Endothelial cell of umbilical vein (primary cell): ENCODE data around the gene REEP5. TPM values are rescaled to one million over a fixed set of nuclear protein-coding genes. Genes with fewer than 3 reads are reported as not detected.

Experiments used
- BruUV-seq: library from RNA; stranded (reverse); fragments of 400-500 nt; replicated peaks from 2 replicates; lab custom pipeline; 2021; lab: Mats Ljungman, UMichigan
- CTCF ChIA-PET: fragments of 300-600, 350-600 bp; sonication (Branson Sonifier 250); formaldehyde crosslinking; loops from one replicate; lab custom pipeline; 2021; ENCODE audit warnings: antibody characterized with exemption, inconsistent platforms; lab: Charles Lee
- POLR2A ChIA-PET: fragments of 300-600, 350-600 bp; sonication (Branson Sonifier 250); formaldehyde crosslinking; loops from one replicate; lab custom pipeline; 2021; ENCODE audit warnings: antibody characterized with exemption, inconsistent platforms; lab: Charles Lee
- DNase-seq: peaks from one replicate; pipeline ENCODE4 v3.0.0-alpha.2; 2011; ENCODE audit warnings: low read depth, low spot score
- FAIRE-seq: peaks from 2 replicates; lab custom pipeline; 2011; peaks lifted over from hg19 to GRCh38; lab: Jason Lieb, UNC
- H2AFZ ChIP-seq: 2 replicates; pipeline ENCODE4 v1.6.0; 2012; ENCODE audit warnings: low read depth, low read length, control low read depth, inconsistent platforms
- H3K27ac ChIP-seq: 2 replicates; pipeline ENCODE4 v1.5.1; 2011; ENCODE audit warnings: low read depth, mild to moderate bottlenecking, control low read depth, low read length, moderate library complexity; ENCODE audit not compliant: insufficient read depth
- H3K27me3 ChIP-seq, 2 experiments: 2 replicates each; pipeline versions ENCODE4 v1.6.0 to v1.6.1; 2011; ENCODE audit warnings: low read length in 2 of 2, mixed read lengths in 1 of 2; ENCODE audit not compliant: control insufficient read depth in 2 of 2, insufficient read depth in 2 of 2
- H3K36me3 ChIP-seq, 2 experiments: 2 replicates in 1 of 2; 3 replicates in 1 of 2; pipeline ENCODE4 v1.5.1; 2011; ENCODE audit warnings: low read length in 2 of 2, mild to moderate bottlenecking in 1 of 2, moderate library complexity in 1 of 2; ENCODE audit not compliant: control insufficient read depth in 2 of 2, insufficient read depth in 2 of 2; ENCODE audit errors: extremely low read depth in 1 of 2
- H3K4me1 ChIP-seq: 3 replicates; pipeline ENCODE4 v1.5.1; 2011; ENCODE audit warnings: mild to moderate bottlenecking, low read length; ENCODE audit not compliant: control insufficient read depth, insufficient read depth; ENCODE audit errors: extremely low read depth
- H3K4me2 ChIP-seq: 2 replicates; pipeline ENCODE4 v1.6.1; 2011; ENCODE audit warnings: low read length, control low read depth, mixed read lengths; ENCODE audit not compliant: insufficient read depth
- H3K4me3 ChIP-seq, 3 experiments: fragments of 200-600 bp in 1 of 3; sonication (generic), shearing (Covaris generic) in 1 of 3; replicated peaks in 1 of 3; 2 replicates each; pipeline ENCODE4 v1.5.1; 2011 to 2016; ENCODE audit warnings: control low read depth in 3 of 3, low read length in 3 of 3, mild to moderate bottlenecking in 2 of 3, inconsistent platforms in 1 of 3, low read depth in 1 of 3, moderate library complexity in 1 of 3; ENCODE audit not compliant: insufficient read depth in 1 of 3
- H3K79me2 ChIP-seq: 2 replicates; pipeline ENCODE4 v1.6.0; 2012; ENCODE audit warnings: low read length, inconsistent platforms; ENCODE audit not compliant: control insufficient read depth, insufficient read depth
- H3K9ac ChIP-seq: replicated peaks from 2 replicates; pipeline ENCODE3; 2011; ENCODE audit warnings: low read length, control low read depth; ENCODE audit not compliant: insufficient read depth; ENCODE audit errors: extremely low read depth
- H3K9me1 ChIP-seq: replicated peaks from 3 replicates; pipeline ENCODE4 v1.6.0; 2011; ENCODE audit warnings: mild to moderate bottlenecking, low read length; ENCODE audit not compliant: control insufficient read depth, insufficient read depth; ENCODE audit errors: extremely low read depth
- H3K9me3 ChIP-seq: replicated peaks from 2 replicates; pipeline ENCODE4 v1.5.1; 2012; ENCODE audit warnings: low read length, inconsistent platforms; ENCODE audit not compliant: control insufficient read depth, insufficient read depth
- H4K20me1 ChIP-seq: replicated peaks from 2 replicates; pipeline ENCODE3; 2011; ENCODE audit warnings: mild to moderate bottlenecking, low read length; ENCODE audit not compliant: control insufficient read depth, insufficient read depth; ENCODE audit errors: extremely low read depth
- CTCF ChIP-seq, 2 donors: IDR thresholded peaks; 1 replicate in 1 of 2; 2 replicates in 1 of 2; pipeline ENCODE4 v1.5.1; 2011; ENCODE audit warnings: low read length in 2 of 2, mild to moderate bottlenecking in 2 of 2, moderate library complexity in 2 of 2, control low read depth in 1 of 2, inconsistent platforms in 1 of 2, low read depth in 1 of 2; ENCODE audit not compliant: insufficient read depth in 1 of 2; ENCODE audit errors: extremely low read depth in 1 of 2
- EZH2 ChIP-seq: IDR thresholded peaks from 2 replicates; pipeline ENCODE4 v1.6.1; 2012; ENCODE audit warnings: borderline replicate concordance, low read depth, mild to moderate bottlenecking, moderate library complexity, low read length, inconsistent platforms; ENCODE audit not compliant: severe bottlenecking
- FOS ChIP-seq: IDR thresholded peaks from 2 replicates; pipeline ENCODE4 v1.6.1; 2011; ENCODE audit warnings: mild to moderate bottlenecking, low read length, moderate library complexity, borderline replicate concordance; ENCODE audit not compliant: insufficient read depth
- GATA2 ChIP-seq: IDR thresholded peaks from 2 replicates; pipeline ENCODE4 v1.7.0; 2011; ENCODE audit warnings: low read depth, mild to moderate bottlenecking, moderate library complexity, mixed read lengths, low read length; ENCODE audit not compliant: insufficient read length, insufficient read depth
- JUN ChIP-seq: IDR thresholded peaks from 2 replicates; pipeline ENCODE4 v1.6.1; 2011; ENCODE audit warnings: borderline replicate concordance, low read depth; ENCODE audit not compliant: insufficient read length, insufficient read depth
- MAX ChIP-seq: IDR thresholded peaks from 2 replicates; pipeline ENCODE4 v1.6.1; 2011; ENCODE audit not compliant: insufficient read depth, insufficient read length
- MYC ChIP-seq: IDR thresholded peaks from one replicate; pipeline ENCODE4 v1.6.1; 2011; ENCODE audit warnings: mild to moderate bottlenecking, low read depth, low read length
- POLR2A ChIP-seq: IDR thresholded peaks from 2 replicates; pipeline ENCODE4 v1.6.1; 2012; ENCODE audit warnings: low read depth, mild to moderate bottlenecking, control low read depth, low read length
- POLR2AphosphoS5 ChIP-seq: IDR thresholded peaks from 2 replicates; pipeline ENCODE4 v1.6.1; 2012; ENCODE audit warnings: low read depth, mild to moderate bottlenecking, control low read depth, low read length, moderate library complexity; ENCODE audit not compliant: insufficient read depth
- dilution Hi-C: fragments of 300-500 bp; cut with MboI; formaldehyde crosslinking; loops from one replicate; pipeline ENCODE4 v1.15.0; 2019; ENCODE audit warnings: low sequenced_read_pairs; ENCODE audit not compliant: extremely low pct_ligation_motif_present
- intact Hi-C: fragments of 100-400 bp; cut with micrococcal nuclease; formaldehyde crosslinking; loops from one replicate; pipeline ENCODE4 v1.10.0; 2022
- polyA plus RNA-seq, 4 experiments: library from polyadenylated mRNA; depleted of rRNA in 3 of 4; stranded (reverse) in 3 of 4; unstranded in 1 of 4; fragments of >200 nt; gene quantifications; 2 replicates each; pipeline versions ENCODE4 v1.2.1 to v1.2.3, GENCODE V29; 2011 to 2012; ENCODE audit warnings: missing spikeins in 1 of 4
- total RNA-seq: library from RNA; stranded (reverse); gene quantifications from 2 replicates; pipeline ENCODE4 v1.2.3, GENCODE V29; 2021

The REEP5 gene
- total and polyA plus RNA-seq, 2 donors (not counting 3 experiments of a cell fraction or from before 2014, with no cell fraction given), result 98.0 to 163 TPM

- intact Hi-C loops, result no loop called here
- Histone ChIP-seq H3K27me3 (no peaks in the 10 kb centered on the region), H3K79me2 (peaks cover 56% of the 10 kb centered on the region), H3K27ac (no peak overlapping the region), H2AFZ (no peak overlapping the region), H4K20me1 (peaks cover 2% of the 10 kb centered on the region), H3K9me1 (no peaks in the 10 kb centered on the region), H3K4me2 (no peak overlapping the region), H3K9ac (no peak overlapping the region), H3K36me3 (peaks cover 10 to 11% of the 10 kb centered on the region in 2 experiments), H3K9me3 (no peaks in the 10 kb centered on the region), H3K4me1 (no peaks in the 10 kb centered on the region), H3K4me3 (no peak overlapping the region)
- dilution Hi-C loops, result no loop called here
- no TSS peak for BruUV-seq
- DNase-seq (no peak), FAIRE-seq (no peak)
- TF ChIP-seq CTCF (IDR thresholded peaks at IDR 0.05; ENCODE audit: extremely low read depth in 1 of 2, insufficient read depth in 1 of 2, low read depth in 1 of 2, low read length in 2 of 2) (no peak), JUN (no peak), MYC (no peak), GATA2 (no peak), EZH2 (no peak), POLR2A (no peak), FOS (no peak), MAX (no peak), POLR2AphosphoS5 (no peak)
- POLR2A ChIA-PET, result no interaction called here
- CTCF ChIA-PET, result no interaction called here
Observed at GRCh38 chr5:112907166-112907631, 14.8 kb downstream of the REEP5 start.
